HG03060 (cell line): ENCODE results near the gene VAV2.
"Not testable (repeated sequence)": the region's sequence is repeated elsewhere in the genome, so short reads cannot be mapped to it uniquely, and the experiment has no call there.

ENCODE experiments used
- ATAC-seq: cut with Tn5 transposase; IDR thresholded peaks from one replicate; pipeline ENCODE4 v1.9.1; 2021; ENCODE audit warnings: low read depth, moderate number of reproducible peaks; ENCODE audit not compliant: unreplicated experiment

VAV2 gene

DNA sequence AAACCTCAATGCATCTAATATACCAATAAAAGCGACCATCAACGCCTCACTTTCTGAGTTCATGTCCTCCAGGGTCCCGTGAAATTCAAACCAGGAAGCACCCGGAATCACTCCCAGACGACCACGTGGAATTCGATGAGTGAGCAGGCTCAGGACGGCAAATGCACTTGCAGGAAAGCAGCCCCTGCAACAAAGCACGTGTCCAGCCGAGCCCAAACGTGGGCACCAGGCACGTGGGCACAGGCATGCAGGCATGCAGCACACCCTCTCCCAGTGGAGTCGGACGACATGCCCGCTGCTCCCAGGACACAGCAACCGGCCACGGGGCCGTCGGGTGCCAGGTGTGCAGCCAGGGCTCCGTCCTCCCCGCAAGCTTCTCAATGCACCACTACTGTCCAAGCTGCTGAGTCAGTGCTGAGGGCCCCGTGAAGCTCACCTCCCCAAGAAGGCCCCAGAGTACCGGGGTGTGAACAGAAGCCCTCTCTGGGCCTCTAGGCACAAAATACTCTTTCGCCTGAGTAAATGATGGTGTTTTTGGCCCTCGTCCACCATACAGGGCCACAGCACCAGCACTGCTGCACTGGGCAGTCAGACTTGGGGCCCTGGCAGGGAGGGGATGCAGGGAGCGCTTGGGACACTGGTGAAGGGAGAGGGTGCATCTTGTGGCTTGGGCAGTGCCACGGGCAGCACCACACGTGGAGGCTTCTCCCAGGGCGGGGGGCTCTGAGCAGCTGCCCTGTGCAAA lies 87.6 kb downstream of the VAV2 start:
- ATAC-seq, result no peak

DNA sequence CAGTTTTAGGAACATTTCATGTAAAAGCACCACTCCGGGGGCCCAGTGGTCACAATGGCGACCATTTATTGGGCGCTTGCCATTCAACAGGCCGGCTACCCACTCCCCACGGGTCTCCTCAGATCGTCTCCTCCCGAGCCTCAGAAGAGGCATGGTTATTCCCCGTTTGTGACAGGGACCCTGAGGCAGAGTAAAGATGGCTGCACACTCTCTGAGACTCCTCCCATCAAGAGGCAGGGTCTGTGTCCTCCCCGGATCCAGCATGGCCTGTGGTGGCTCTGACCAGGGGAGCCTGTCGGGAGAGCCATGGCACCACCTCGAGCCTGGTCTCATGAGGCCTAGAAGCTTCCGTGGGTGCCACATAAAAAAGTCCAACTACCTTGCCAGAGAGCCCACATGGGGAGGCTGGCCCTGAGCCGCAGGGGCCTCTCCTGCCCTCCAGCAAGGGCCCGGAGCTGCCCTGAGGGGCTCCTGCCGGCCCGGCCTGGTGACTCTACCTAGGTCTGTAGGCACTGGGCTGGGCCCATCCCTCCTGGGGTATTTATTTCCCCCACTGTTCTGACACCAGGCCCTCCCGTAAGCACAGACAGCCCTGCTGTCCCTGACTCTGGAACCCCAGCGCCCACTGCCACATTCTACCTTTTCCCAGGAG lies 90.8 kb downstream of the VAV2 start:
- no peak for ATAC-seq

DNA sequence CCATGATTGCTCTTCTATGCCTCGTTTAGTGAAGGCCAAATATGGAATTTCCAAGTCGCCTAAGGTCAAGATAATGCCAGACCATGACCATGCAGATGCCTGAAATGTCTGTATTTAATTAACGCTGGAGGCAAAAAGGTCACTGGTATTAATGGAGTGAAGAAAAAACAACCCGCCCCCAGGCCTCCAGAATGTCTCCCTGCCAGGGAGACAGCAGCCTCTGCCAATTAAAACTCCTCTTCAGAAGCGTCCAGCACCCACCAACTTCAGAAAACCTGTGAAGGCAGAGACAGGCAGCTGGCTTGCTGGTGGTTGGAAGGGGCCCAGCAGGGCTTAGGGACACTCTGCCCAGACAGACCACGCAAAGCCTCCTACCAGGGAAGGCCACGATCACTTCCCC lies 94.4 kb downstream of the VAV2 start:
- ATAC-seq, result no peak

DNA sequence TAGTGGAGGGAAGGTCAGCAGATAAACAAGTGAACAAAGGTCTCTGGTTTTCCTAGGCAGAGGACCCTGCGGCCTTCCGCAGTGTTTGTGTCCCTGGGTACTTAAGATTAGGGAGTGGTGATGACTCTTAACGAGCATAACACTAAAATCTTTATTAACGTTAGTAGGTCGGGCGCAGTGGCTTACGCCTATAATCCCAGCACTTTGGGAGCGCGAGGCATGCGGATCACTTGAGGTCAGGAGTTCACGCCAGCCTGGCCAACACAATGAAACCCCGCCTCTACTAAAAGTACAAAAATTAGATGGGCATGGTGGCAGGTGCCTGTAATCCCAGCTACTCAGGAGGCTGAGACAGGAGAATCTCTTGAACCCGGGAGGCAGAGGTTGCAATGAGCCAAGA lies 96.1 kb downstream of the VAV2 start:
- not testable (repeated sequence) for ATAC-seq

DNA sequence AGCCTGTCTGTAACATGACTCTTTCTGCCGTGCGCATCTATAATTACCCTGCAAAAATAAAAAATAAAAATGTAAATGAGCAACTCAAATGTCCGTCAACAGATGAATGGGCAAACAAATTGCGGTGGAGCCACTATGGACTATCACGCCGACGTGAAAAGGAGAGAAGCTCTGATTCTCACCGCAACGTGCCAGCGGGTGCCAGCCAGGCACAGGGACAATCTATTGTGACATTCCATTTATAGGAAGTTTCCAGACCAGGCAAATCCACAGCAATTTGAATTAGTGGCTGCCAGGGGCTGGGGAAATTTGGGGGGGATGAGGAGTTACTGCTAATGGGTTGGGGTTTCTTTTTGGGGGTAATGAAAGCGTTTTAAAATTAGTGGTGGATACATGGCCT lies 96.8 kb downstream of the VAV2 start:
- ATAC-seq, result no peak

DNA sequence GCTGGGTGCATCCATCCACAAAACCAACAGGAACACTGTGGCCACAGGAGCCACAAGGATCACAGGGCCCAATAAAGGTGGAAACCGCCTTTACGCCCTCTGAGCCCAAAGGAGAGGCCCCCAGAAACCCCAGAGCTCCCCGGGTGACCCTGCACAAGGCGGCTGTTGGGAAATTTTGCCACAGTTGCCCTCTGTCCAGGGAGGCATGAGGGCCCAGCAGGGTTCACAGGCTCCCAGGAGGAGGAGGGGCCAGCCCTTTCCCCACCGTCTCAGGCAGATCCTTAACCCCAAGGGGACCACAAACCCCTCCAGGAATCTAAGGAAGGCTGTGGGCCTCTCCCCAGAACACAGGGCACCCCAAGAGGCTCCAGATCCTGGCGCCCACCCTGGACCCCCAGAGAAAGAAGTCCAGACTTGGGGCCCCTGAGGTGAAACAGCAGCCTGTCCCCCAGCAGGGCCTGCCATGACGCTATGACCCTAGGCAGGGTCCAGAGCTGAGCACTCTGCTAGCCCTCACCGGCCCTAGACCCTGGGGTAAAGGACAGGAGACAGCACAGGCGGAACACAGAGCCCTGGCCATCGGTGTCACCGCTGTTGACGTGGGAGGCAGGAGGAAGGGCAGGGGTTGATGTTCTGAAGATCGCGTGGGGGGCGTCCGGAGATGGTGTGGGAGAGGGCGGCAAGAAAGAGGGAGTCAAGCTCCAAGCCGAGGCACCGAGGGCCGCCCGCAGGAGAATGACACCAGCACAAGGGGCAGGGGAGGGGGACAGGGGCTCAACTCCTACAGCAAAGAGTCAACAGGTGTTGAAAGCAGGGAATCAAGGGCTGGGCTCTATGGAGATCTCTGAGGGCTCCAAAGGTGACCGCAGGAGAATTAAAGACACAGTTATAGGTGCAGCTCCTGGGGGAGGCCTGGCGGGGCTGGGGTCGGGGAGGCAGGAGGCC lies 97.5 kb downstream of the VAV2 start:
- ATAC-seq, result no peak

DNA sequence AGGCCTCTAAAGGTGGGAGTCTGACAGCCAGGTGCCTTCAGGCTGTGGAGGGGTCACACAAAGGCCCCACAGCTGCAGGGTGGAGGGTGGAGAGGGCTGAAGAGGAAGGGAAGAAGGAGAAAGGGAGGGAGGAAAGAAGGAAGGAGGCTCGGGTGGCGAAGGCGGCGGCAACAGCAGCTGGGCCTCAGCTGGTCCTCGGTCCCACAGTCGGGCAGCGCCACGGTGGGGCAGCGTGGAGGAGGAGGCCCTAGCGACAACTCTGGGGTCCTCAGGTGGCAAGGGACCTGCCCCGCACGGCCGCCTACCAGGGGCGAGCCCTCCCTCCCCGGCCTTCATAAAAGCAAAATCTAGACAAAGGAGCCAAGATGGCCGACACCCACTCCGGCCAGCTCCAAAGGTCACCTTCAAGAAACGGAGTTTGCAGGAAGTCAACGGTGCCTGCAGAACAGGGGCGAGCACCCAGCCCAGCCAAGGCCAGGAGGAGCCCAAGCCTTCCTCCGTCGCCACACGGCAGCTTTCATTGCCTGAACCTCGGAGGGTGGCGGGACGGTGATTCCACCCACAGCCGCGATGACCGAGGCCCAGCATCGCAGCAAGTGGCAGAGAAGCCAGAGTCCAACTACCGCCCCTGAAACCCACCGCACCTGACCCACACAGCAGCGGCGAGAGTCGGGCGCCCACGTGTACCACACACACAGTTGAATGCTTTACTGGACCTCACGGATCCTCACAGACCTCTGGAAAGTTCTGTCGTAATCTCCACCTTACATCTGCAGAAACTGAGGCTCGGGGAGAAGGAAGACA lies 98.7 kb downstream of the VAV2 start:
- ATAC-seq, result no peak

DNA sequence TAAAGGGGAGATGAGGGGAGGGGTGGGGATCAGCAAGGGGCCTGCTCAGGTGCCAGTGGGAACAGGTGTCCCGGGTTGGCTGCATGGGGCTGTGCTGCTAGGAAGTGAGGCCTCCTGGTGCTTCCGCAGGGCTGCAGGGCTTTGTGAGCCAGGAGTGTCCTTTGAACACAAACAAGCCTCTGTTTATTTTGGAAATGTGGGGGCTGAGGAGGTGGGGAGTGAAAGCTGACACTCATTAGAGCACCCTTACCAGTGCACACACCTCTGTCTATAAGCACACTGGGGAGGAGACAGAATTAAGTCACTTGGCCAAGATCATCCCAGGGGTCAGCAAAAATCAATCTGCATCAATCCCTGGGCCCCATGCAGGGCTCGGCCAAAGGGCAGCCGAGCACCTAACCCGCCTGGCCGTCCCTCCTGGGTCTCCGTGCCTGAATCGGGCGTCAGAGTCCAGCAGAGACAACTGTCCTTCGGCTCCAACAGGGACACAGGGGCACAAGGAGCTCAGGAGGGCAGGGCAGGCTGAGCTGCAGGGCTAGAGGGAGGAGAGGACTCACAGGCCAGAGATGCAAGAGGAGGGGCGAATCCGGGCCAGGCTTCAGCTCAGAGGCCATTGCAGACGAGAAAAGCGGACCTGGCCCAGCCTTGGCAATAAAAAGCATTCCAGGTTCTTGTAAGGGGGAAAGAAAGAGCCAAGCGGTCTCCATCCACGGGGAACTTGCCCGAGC lies 99.8 kb downstream of the VAV2 start:
- ATAC-seq, result no peak

DNA sequence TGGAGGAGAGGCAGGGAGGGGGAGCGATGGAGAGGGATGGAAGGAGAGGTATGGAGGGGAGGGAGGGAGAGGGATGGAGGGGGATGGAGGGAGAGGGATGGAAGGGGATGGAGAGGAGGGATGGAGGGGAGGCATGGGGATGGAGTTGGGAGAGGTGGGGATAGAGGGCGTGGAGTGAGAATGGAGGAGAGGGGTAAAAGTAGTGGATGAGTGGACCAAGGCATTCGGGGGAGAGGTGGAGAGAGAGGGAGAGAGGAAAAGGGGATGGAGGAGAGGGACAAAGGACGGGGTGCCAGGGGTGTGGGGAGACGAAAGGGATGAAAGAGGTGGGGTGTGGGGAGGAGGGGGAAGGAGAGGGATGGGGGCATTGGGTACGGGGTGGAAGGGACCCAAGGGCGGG lies 100.4 kb downstream of the VAV2 start:
- no peak for ATAC-seq

DNA sequence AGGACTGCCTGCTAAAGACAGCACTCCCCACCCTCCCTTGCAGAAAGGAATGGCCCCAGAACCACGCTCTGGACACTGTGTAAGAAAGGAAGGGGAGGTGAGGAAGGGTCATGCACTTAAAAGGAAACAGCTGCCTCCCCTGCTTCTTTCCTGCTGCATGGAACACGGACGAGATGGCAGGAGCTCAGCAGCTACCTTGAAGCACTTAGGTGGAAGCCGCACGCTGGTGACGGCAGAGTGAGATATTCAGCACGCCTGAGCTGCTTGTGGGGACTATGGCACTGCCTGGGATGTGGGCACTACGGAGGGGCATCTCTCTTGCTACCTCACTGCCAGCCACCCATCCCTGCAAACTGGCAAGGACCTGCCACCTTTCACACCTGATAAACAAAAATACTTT lies 101.5 kb downstream of the VAV2 start:
- no peak for ATAC-seq

DNA sequence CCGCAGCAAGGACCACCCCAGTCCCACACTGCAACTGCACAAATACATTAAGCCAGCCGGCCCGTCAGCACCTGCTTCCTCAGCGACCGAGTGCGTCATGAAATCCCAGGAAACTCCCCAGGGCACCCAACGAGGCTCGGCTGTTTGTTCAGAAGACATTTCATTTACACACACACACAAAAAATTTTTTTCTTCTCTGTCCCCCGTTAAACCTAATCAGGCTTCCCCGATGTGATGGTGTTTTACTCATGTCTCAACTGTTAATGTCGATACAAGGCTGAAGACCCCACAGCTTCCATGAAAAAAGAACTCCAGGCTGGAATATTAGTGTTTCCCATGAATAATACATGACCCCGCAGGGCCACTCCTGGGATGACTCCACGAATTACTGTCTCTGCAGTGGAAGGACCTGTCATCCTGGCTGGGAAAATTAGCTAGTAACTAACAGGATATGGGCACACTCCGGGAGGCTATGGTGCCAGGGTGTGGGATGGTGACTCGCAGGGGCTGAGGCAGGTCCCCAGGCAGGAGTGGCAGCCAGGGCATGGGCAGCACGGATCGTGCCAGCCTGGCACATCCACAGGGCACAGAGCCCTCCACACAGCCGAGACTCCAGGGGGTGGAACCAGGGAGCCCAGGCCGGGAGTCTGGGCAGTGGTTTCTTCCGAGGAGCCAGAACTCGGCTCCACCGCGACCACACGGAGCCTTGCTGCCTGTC lies 102.4 kb downstream of the VAV2 start:
- ATAC-seq, result no peak

DNA sequence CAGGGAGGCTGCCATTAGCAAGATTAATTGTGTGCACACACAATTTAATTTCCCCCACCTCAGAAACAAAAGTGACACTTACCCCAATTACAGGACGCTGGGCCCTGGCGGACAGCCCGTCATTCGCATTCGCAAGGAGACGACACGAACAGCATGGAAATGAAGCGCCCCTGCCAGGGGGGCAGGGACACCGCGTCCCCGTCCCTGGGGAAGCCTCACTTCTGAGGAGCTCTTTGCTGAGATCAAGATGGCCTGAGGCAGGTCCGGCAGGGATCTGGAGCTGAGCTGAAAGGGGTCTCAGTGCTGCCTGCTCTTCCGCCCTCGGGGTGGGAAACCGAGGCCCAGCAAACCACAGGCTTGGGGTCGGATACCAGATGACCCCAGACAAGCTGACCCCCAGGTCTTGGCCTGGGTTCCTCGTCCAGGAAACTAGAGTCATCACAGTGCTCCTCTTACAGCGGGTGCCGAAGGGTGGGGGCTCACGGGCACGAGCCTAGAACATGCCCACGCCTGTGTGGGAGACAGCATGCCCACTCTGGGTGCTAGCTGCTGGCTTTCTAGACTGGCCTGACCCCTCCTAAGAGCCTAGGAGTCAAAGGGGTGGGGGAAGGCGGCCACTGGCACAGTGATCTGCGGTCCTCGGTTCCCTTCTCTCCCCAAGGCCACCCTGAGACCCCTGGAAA lies 103.2 kb downstream of the VAV2 start:
- no peak for ATAC-seq

DNA sequence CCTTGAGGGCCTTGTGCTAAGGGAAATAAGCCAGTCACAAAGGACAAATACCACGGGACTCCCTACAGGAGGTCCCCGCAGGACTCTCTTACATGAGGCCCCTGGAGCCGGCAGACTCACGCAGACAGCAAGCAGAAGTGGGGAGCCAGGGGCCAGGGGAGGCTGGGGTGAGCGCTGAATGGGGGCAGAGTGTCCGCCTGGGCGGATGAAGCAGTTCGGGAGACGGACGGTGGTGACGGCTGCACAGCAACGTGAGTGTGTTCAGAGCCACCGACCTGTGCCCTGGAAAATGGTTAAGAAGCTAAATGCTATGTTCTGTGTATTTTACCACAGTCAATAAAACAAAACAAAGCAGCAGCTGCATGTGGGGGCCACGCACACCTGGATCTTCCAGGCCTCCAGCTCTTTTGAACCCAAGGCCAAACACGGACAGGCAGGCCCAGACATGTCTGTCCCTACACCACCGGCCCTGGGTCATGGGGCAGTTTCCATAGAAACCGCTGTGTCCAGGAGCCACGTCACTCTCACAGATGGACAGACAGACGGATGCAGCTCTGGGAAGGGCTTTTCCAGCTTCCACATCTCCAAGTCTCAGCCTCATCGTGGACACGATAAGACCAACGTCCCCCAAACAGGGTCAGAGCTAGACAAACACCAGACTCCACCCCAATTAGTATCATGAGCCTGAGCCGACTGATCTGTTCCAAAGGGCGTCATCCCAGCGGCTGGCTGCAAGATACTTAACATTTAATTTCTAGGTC lies 103.9 kb downstream of the VAV2 start:
- ATAC-seq, result no peak

DNA sequence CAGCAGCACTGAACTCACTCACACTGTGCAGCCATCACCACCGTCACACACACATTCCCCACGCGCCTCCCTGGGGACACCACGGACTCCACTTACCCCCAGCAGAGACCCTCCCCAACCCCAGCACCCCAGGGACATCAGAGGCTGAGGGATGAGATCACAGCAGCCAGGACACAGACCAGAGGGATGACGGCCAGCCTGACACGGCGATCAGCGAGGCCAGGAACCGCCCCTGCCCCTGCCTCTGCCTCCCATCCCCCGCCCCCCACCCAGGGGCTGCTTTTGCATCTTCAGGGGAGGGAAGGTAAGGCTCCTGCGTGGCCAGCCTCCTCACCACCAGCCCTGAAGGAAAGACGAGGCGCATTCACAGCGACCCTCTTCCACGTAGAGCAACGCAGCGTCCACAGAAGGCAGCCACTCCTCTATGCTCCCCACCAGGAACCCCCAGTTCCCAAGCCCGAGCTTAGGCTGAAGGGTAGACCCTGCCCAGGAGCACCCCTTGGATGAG lies 104.5 kb downstream of the VAV2 start:
- ATAC-seq, result no peak

DNA sequence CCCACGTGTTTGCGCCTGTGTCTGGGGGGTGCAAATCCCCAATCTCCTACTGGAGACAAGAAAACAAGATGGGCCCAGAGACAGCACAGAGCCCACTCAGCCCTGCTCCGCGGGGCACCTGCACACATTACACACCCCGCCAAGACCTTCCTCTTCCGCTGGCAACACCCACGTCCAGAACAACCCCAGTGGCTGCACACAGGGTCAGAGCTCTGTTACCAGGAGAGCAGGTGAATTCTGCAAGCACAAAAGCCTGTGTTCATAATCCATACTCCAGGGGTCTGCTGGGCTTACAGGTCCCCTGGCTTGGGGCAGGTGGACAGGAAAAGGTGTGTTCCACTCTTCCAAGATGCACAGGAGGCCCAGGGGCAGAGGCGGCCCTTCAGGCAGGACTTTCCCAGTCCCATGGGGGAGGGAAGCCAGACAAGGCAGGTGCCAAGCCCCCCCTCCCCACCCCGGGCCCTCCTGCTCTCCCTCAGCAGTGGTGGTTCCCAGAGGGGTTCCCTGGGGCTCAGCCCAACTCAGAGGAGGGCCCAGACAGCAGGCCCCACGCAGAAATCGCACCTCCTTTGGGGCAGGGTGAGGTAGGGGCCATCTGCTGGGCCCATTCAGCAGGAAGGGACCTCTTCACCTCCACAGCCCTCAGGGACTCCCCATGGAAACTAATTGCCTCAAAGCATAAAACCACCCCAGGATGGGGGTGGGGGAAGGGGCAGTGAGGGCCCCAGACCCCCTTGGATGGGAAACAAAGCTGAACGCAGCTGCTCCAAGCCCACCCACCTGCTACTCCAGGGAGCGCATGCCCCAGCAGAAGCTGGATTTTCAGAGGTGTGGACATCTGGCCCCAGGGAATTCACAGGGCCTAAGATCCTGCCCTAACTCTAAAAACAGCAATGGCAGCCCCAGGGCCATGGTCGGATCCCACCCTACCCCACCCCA lies 105.3 kb downstream of the VAV2 start:
- ATAC-seq, result no peak

DNA sequence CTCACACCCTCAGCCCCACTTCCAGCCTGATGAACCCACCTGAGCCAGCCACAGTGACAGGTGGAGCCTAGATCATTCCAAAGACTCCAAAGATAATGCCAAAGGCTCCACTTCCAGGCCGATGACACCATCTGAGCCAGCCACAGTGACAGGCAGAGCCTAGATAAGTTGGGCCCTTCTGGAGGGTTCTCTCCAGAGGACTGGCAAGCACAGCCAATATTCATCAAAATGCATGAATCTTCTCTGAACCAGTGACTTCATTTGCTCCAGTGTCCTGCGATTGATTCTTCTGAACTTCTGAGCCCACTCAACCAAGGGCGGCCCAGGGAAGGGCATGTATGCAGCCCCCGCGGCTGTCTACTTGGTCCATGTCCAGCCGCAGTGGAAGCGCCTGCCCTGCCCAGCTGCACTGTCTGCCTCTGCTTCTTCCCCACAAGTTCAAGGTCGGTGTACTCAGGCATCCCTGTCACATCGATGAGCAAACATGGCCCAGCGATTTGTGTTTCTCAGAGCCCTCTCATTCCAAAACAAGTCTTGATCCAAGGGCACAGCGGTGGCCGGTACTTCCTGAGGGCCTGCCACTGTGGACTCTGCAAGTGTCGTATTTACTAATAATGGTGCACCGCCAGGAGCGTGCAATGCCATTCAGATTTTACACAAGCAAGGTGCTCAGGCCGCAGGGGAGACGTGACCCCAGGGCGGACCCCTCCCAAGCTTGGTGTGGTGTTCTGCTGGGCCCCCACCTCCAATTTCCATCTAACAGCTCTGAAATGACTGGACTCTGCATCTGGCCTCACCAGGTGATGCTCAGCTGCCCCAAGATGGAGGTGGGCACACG lies 107.0 kb downstream of the VAV2 start:
- ATAC-seq, result no peak
